T47D (cell line): Measurements from ENCODE around the gene USH2A.

Experiments used
- DNase-seq, 2 experiments: peaks; one replicate each; pipeline versions ENCODE4 v3.0.0 to v3.0.0-alpha.2; 2011 to 2012; ENCODE audit warnings: low read depth in 1 of 2, low spot score in 1 of 2
- JUND ChIP-seq: IDR thresholded peaks from 2 replicates; pipeline ENCODE4 v1.6.1; 2012; ENCODE audit warnings: low read depth
- in situ Hi-C: cut with HindIII; loops from 2 replicates; pipeline ENCODE4 v1.10.0; 2016; ENCODE audit warnings: low sequenced_read_pairs, low pct_unique_long_range_greater_than_20kb

USH2A gene

GRCh38 chr1:215860833-215861232 lies 562.4 kb downstream of the USH2A start:
- TF ChIP-seq JUND, result no peak
- in situ Hi-C loops, result no loop called here
- DNase-seq, result no peak

- TF ChIP-seq JUND, result no peak
- DNase-seq, result no peak
- in situ Hi-C loops, result no loop called here
Observed at GRCh38 chr1:215857317-215857716, 565.9 kb downstream of the USH2A start.

GRCh38 chr1:215845234-215845891 lies 577.9 kb downstream of the USH2A start:
- no peak for TF ChIP-seq JUND
- in situ Hi-C loops, result no loop called here
- no peak for DNase-seq

GRCh38 chr1:215844777-215845176 lies 578.5 kb downstream of the USH2A start:
- in situ Hi-C loops, result no loop called here
- no peak for TF ChIP-seq JUND
- DNase-seq, result no peak

- TF ChIP-seq JUND, result no peak
- DNase-seq, result no peak
- in situ Hi-C loops, result no loop called here
Observed at GRCh38 chr1:215844266-215844665, 579.0 kb downstream of the USH2A start.

- DNase-seq, result no peak
- in situ Hi-C loops, result no loop called here
- no peak for TF ChIP-seq JUND
Observed at GRCh38 chr1:215842905-215843304, 580.3 kb downstream of the USH2A start.

GRCh38 chr1:215835951-215836350 lies 587.3 kb downstream of the USH2A start:
- no peak for TF ChIP-seq JUND
- no peak for DNase-seq
- in situ Hi-C loops, result no loop called here

- no peak for DNase-seq
- in situ Hi-C loops, result no loop called here
- TF ChIP-seq JUND, result no peak
Observed at GRCh38 chr1:215833941-215834729, 589.1 kb downstream of the USH2A start.

GRCh38 chr1:215830226-215830810 lies 592.9 kb downstream of the USH2A start:
- no peak for TF ChIP-seq JUND
- DNase-seq, result no peak
- in situ Hi-C loops, result no loop called here

GRCh38 chr1:215825056-215825455 lies 598.2 kb downstream of the USH2A start:
- no peak for DNase-seq
- no peak for TF ChIP-seq JUND
- in situ Hi-C loops, result no loop called here

GRCh38 chr1:215824245-215824644 lies 599.0 kb downstream of the USH2A start:
- TF ChIP-seq JUND, result no peak
- in situ Hi-C loops, result no loop called here
- DNase-seq, result peak in 1 of 2 experiments; percentile 39

GRCh38 chr1:215819114-215819513 lies 604.1 kb downstream of the USH2A start:
- TF ChIP-seq JUND, result no peak
- no peak for DNase-seq
- in situ Hi-C loops, result no loop called here

GRCh38 chr1:215807911-215808436 lies 615.3 kb downstream of the USH2A start:
- TF ChIP-seq JUND, result no peak
- no peak for DNase-seq
- in situ Hi-C loops, result no loop called here
